HL-60 (cell line): ENCODE measurements around the gene NRF1.

Experiments used
- DNase-seq, 2 experiments: peaks; one replicate each; pipeline ENCODE4 v3.0.0-alpha.2; 2010 to 2020; ENCODE audit warnings: low read depth in 1 of 2, low spot score in 1 of 2
- H3K27ac ChIP-seq: fragments of 250-450 bp; sonication (Bioruptor Pico); replicated peaks from 2 replicates; pipeline ENCODE4 v1.5.1; 2020; ENCODE audit warnings: mild to moderate bottlenecking, moderate library complexity
- H3K27me3 ChIP-seq: fragments of 250-450 bp; sonication (Bioruptor Pico); 2 replicates; pipeline ENCODE4 v1.5.1; 2021; ENCODE audit warnings: mild to moderate bottlenecking, moderate library complexity; ENCODE audit not compliant: insufficient read depth, poor library complexity, severe bottlenecking
- H3K4me3 ChIP-seq: replicated peaks from 2 replicates; pipeline ENCODE4 v1.5.1; 2011; ENCODE audit warnings: mild to moderate bottlenecking, control low read depth, low read length; ENCODE audit not compliant: insufficient read depth
- GABPA ChIP-seq: IDR thresholded peaks from 2 replicates; pipeline ENCODE4 v1.6.1; 2012; ENCODE audit warnings: low read depth
- POLR2AphosphoS5 ChIP-seq: IDR thresholded peaks from 2 replicates; pipeline ENCODE4 v1.6.1; 2012; ENCODE audit warnings: low read depth
- REST ChIP-seq: IDR thresholded peaks from 2 replicates; pipeline ENCODE4 v1.6.1; 2012; ENCODE audit warnings: low read depth; ENCODE audit not compliant: insufficient replicate concordance
- SPI1 ChIP-seq: IDR thresholded peaks from 2 replicates; pipeline ENCODE4 v1.6.1; 2012; ENCODE audit warnings: low read depth, mild to moderate bottlenecking, borderline replicate concordance
- TF ChIP-seq, protein P1 (sequence below): IDR thresholded peaks from one replicate; pipeline ENCODE4 v1.5.1; 2011; ENCODE audit warnings: low read length, control low read depth, inconsistent platforms; ENCODE audit not compliant: insufficient read depth

NRF1 gene

DNA sequence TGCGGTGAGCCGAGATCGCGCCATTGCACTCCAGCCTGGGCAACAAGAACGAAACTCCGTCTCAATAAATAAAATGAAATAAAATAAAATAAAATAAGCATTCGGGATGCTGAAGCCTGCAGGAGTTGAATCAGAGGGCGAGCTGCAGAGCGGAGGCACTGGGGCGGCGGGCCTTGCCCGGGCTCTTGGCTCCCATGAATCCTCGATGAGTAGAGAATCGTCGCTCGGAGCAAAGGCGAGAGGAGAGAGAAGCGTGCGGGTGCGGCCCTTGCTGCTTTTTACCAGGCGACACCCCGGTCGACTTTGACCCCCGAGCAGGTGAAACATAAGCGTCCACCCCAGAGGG, 172.9 kb downstream of the NRF1 start:
- no peak overlapping the region for H3K4me3 ChIP-seq
- TF ChIP-seq GABPA (no peak), REST (no peak), SPI1 (no peak), POLR2AphosphoS5 (no peak)
- peaks cover 68% of the 10 kb centered on the region for H3K27me3 ChIP-seq
- no peak for DNase-seq
- no peak overlapping the region for H3K27ac ChIP-seq

GRCh38 chr7:129784783-129785684, 173.5 kb downstream of the NRF1 start:
- H3K27ac ChIP-seq, result no peak overlapping the region
- no peak for DNase-seq
- TF ChIP-seq REST, result no peak
- peak; percentile 58; the same call in 1 of the 2 replicates for TF ChIP-seq SPI1
- peaks cover 65% of the 10 kb centered on the region for H3K27me3 ChIP-seq
- no peak overlapping the region for H3K4me3 ChIP-seq

- Histone ChIP-seq H3K4me3 (no peak overlapping the region), H3K27me3 (peaks cover 58% of the 10 kb centered on the region), H3K27ac (no peak overlapping the region)
- no peak for DNase-seq
- TF ChIP-seq GABPA (no peak), POLR2AphosphoS5 (no peak), REST (no peak), SPI1 (no peak)
- TF ChIP-seq, protein P1, sequence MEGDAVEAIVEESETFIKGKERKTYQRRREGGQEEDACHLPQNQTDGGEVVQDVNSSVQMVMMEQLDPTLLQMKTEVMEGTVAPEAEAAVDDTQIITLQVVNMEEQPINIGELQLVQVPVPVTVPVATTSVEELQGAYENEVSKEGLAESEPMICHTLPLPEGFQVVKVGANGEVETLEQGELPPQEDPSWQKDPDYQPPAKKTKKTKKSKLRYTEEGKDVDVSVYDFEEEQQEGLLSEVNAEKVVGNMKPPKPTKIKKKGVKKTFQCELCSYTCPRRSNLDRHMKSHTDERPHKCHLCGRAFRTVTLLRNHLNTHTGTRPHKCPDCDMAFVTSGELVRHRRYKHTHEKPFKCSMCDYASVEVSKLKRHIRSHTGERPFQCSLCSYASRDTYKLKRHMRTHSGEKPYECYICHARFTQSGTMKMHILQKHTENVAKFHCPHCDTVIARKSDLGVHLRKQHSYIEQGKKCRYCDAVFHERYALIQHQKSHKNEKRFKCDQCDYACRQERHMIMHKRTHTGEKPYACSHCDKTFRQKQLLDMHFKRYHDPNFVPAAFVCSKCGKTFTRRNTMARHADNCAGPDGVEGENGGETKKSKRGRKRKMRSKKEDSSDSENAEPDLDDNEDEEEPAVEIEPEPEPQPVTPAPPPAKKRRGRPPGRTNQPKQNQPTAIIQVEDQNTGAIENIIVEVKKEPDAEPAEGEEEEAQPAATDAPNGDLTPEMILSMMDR, result no peak
These were observed 174.4 kb downstream of the NRF1 start for GRCh38 chr7:129785685-129786514.
